NCI-H1105 treated with DMSO at 0.1 percent for 48 hours (cell line): Measurements from ENCODE around the gene KLHL22.

Experiments
- DNase-seq: peaks from one replicate; lab custom pipeline; 2025; lab: John Stamatoyannopoulos, UW

The KLHL22 gene

GRCh38 chr22:20433191-20433590, 62.4 kb downstream of the KLHL22 start:
- no peak for DNase-seq

GRCh38 chr22:20432244-20432686, 63.3 kb downstream of the KLHL22 start:
- DNase-seq = no peak

GRCh38 chr22:20431511-20432192, 63.9 kb downstream of the KLHL22 start:
- DNase-seq = no peak

- DNase-seq = peak; percentile 49
Observed at GRCh38 chr22:20430720-20431510, 64.7 kb downstream of the KLHL22 start.

- DNase-seq = peak; percentile 39
Observed at GRCh38 chr22:20430101-20430719, 65.4 kb downstream of the KLHL22 start.

GRCh38 chr22:20429254-20430100, 66.1 kb downstream of the KLHL22 start:
- DNase-seq = peak; percentile 28

GRCh38 chr22:20428496-20429253, 66.9 kb downstream of the KLHL22 start:
- DNase-seq = no peak

- DNase-seq = no peak
Observed at GRCh38 chr22:20427945-20428417, 67.6 kb downstream of the KLHL22 start.

- no peak for DNase-seq
Observed at GRCh38 chr22:20427104-20427944, 68.3 kb downstream of the KLHL22 start.

GRCh38 chr22:20426259-20426615, 69.4 kb downstream of the KLHL22 start:
- no peak for DNase-seq

GRCh38 chr22:20425566-20426258, 69.9 kb downstream of the KLHL22 start:
- DNase-seq = no peak

GRCh38 chr22:20424932-20425565, 70.5 kb downstream of the KLHL22 start:
- DNase-seq = no peak

GRCh38 chr22:20424568-20424931, 71.0 kb downstream of the KLHL22 start:
- no peak for DNase-seq

- DNase-seq = no peak
Observed at GRCh38 chr22:20423906-20424551, 71.6 kb downstream of the KLHL22 start.

- DNase-seq = no peak
Observed at GRCh38 chr22:20423008-20423905, 72.3 kb downstream of the KLHL22 start.

- DNase-seq = no peak
Observed at GRCh38 chr22:20422271-20423007, 73.2 kb downstream of the KLHL22 start.

- DNase-seq = no peak
Observed at GRCh38 chr22:20421507-20421874, 74.1 kb downstream of the KLHL22 start.
